Activated CD8-positive, alpha-beta T cell treated with anti-CD3 and anti-CD28 coated beads for 36 hours (primary cell): Measurements from ENCODE around the gene PRKG1. TPM values are rescaled to one million over a fixed set of nuclear protein-coding genes. Genes with fewer than 3 reads are reported as not detected.
"Not testable (repeated sequence)": the region's sequence is repeated elsewhere in the genome, so short reads cannot be mapped to it uniquely, and the experiment has no call there.

Source experiments
- ATAC-seq: fragments of 200-7000 bp; cut with Tn5 transposase; one replicate; pipeline ENCODE4 v1.10.0; 2021; ENCODE audit warnings: mild to moderate bottlenecking, moderate library complexity
- CTCF ChIA-PET: fragments of 350-600 bp; sonication (Branson Sonifier 250); formaldehyde crosslinking; loops from one replicate; lab custom pipeline; 2021; ENCODE audit warnings: antibody characterized with exemption; lab: Charles Lee
- POLR2A ChIA-PET: fragments of 350-600 bp; sonication (Branson Sonifier 250); formaldehyde crosslinking; loops from one replicate; lab custom pipeline; 2021; ENCODE audit warnings: antibody characterized with exemption; lab: Charles Lee
- DNase-seq: peaks from one replicate; pipeline ENCODE4 v3.0.0-alpha.2; 2020
- H3K27ac Mint-ChIP-seq: one replicate; pipeline ENCODE4 v1.8.0; 2021; ENCODE audit warnings: mild to moderate bottlenecking, mixed read lengths
- H3K27me3 Mint-ChIP-seq: one replicate; pipeline ENCODE4 v1.8.0; 2021; ENCODE audit warnings: mixed read lengths
- H3K36me3 Mint-ChIP-seq: one replicate; pipeline ENCODE4 v1.8.0; 2021; ENCODE audit warnings: low read depth, mixed read lengths
- H3K4me1 Mint-ChIP-seq: one replicate; pipeline ENCODE4 v1.8.0; 2021; ENCODE audit warnings: low read depth, mixed read lengths
- H3K4me3 Mint-ChIP-seq: one replicate; pipeline ENCODE4 v1.8.0; 2021; ENCODE audit warnings: mild to moderate bottlenecking, moderate library complexity, mixed read lengths
- H3K9me3 Mint-ChIP-seq: one replicate; pipeline ENCODE4 v1.8.0; 2021; ENCODE audit warnings: mixed read lengths
- intact Hi-C: fragments of 100-400 bp; cut with micrococcal nuclease; formaldehyde crosslinking; loops from one replicate; pipeline ENCODE4 v1.10.0; 2022
- total RNA-seq, 2 experiments: library from RNA; stranded (reverse); gene quantifications; one replicate each; pipeline ENCODE4 v1.2.3, GENCODE V29; 2021
- TF ChIP-seq, protein P1 (sequence below): fragments of 200-600 bp; IDR thresholded peaks from one replicate; pipeline ENCODE4 v1.8.0; 2022; ENCODE audit warnings: antibody characterized with exemption, mild to moderate bottlenecking

Gene PRKG1
- total RNA-seq, 2 experiments from 2014 or later = not detected

DNA sequence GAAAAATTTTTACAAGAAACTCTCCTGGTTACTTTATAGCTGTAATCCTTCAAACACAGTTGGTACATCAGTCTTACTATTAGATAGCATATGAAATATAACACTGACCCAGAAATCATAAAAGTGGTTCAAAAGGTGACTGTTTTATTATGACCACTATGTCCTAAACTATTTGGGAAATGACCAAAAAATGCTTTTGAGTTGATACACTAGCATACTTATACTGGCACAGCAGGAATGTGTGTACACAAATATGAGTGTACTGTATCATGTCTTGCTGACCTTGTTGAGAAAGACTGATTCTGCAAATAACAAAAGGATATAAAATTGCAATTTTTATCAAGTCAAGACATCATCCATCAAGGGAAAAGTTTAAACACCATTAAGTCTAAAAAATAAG is 600.8 kb downstream of the PRKG1 start:
- TF ChIP-seq, protein P1, sequence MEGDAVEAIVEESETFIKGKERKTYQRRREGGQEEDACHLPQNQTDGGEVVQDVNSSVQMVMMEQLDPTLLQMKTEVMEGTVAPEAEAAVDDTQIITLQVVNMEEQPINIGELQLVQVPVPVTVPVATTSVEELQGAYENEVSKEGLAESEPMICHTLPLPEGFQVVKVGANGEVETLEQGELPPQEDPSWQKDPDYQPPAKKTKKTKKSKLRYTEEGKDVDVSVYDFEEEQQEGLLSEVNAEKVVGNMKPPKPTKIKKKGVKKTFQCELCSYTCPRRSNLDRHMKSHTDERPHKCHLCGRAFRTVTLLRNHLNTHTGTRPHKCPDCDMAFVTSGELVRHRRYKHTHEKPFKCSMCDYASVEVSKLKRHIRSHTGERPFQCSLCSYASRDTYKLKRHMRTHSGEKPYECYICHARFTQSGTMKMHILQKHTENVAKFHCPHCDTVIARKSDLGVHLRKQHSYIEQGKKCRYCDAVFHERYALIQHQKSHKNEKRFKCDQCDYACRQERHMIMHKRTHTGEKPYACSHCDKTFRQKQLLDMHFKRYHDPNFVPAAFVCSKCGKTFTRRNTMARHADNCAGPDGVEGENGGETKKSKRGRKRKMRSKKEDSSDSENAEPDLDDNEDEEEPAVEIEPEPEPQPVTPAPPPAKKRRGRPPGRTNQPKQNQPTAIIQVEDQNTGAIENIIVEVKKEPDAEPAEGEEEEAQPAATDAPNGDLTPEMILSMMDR = no peak
- Mint-ChIP-seq H3K4me3 (no peak overlapping the region), H3K27ac (no peak overlapping the region), H3K4me1 (no peaks in the 10 kb centered on the region), H3K36me3 (no peaks in the 10 kb centered on the region), H3K27me3 (peaks cover 16% of the 10 kb centered on the region), H3K9me3 (no peaks in the 10 kb centered on the region)
- DNase-seq (no peak), ATAC-seq (no peak)
- POLR2A ChIA-PET = no interaction called here
- CTCF ChIA-PET = no interaction called here
- intact Hi-C loops = no loop called here

DNA sequence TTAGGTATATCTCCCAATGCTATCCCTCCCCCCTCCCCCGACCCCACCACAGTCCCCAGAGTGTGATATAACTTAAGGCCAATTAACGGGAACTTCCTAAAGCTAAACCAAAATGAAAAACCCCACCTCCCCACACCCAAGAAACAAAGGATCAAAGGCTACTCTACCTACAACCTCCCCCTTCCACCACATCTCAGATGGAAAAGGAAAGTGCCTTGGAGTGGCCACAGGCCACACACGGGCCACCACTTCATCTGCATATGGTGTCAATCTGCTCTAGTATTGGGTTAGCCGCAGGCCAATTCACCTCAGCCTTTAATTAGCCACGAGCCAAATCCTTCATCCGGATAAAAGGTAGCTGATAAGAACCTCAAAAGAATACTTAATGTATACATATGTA is 605.6 kb downstream of the PRKG1 start:
- H3K27ac Mint-ChIP-seq = no peak overlapping the region
- ChIA-PET POLR2A (no interaction called here), CTCF (no interaction called here)
- no peaks in the 10 kb centered on the region for H3K4me1 Mint-ChIP-seq
- no peak for DNase-seq
- TF ChIP-seq, protein P1 = no peak
- intact Hi-C loops = no loop called here
- no peaks in the 10 kb centered on the region for H3K9me3 Mint-ChIP-seq
- H3K4me3 Mint-ChIP-seq = no peak overlapping the region
- no peaks in the 10 kb centered on the region for H3K36me3 Mint-ChIP-seq
- peaks cover 23% of the 10 kb centered on the region for H3K27me3 Mint-ChIP-seq
- no peak for ATAC-seq

DNA sequence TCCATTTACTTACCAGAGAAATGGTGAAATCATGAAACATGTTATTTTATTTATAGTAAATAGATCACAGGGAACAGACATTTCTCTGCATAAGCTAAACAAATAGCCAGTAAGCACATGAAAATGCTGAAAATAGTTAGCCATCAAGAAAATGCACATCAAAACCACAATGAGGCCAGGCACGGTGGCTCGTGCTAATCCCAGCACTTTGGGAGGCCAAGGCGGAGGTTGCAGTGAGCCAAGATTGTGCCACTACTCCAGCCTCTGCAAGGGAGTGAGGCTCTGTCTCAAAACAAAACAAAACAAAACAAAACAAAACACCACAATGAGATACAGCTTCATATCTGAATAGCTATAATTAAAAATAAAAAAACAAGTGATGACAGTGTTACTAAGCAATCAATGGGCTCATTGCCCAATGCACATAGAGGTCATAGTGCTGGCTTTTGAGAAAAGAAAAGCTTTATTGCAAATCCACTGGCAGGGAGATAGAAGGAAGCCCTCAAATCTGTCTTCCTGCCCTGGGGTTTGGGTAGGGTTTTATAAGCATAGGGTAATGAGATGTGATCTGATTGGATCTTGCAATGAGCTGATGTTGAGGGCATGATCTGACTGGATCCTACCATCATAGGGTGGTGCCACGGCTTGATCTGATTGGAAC is 608.9 kb downstream of the PRKG1 start:
- H3K9me3 Mint-ChIP-seq = no peaks in the 10 kb centered on the region
- ChIA-PET POLR2A (no interaction called here), CTCF (no interaction called here)
- peaks cover 22% of the 10 kb centered on the region for H3K27me3 Mint-ChIP-seq
- H3K36me3 Mint-ChIP-seq = no peaks in the 10 kb centered on the region
- DNase-seq (no peak), ATAC-seq (no peak)
- H3K4me3 Mint-ChIP-seq = no peak overlapping the region
- H3K4me1 Mint-ChIP-seq = no peaks in the 10 kb centered on the region
- TF ChIP-seq, protein P1 = no peak
- H3K27ac Mint-ChIP-seq = no peak overlapping the region
- intact Hi-C loops = no loop called here

DNA sequence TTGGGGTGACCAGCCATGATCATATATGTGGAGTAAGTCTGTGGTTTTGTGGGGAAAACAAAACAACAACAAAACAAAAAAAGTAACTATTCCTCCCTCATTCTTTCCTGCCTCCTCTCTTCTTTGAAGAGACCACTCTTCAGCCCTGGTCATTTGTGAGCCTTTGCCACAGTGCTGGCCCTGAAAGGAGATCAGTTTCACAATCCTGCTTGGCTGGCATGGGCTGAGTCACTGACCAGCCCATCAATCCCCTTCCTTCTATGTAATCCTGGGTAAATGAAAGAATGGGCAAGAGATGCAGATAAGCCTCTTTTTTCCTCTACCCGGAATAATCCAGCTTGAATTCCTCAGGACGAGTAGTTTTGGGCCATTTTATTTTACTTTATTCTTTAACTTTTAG is 611.5 kb downstream of the PRKG1 start:
- ATAC-seq = no peak
- TF ChIP-seq, protein P1 = no peak
- intact Hi-C loops = no loop called here

DNA sequence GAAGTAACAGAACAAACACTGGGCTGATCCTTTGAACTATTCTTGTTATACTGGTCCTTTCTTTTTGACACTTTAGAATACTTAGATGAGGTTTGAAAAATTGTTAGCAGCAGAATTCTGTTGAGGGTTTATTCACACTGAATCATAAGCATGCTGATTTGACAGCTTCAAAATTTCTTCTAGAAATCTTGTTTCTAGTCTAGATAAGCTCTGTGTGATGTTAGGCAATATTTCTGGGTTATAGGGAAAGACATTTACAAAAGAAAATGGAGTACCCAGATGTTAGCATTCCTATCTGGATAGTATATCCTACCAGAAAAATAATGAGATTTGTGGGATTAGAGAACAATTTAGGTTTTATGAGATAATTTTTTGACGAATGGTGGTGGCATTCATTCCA is 613.0 kb downstream of the PRKG1 start:
- DNase-seq (no peak), ATAC-seq (no peak)
- TF ChIP-seq, protein P1 = no peak
- Mint-ChIP-seq H3K36me3 (no peaks in the 10 kb centered on the region), H3K27ac (no peak overlapping the region), H3K4me1 (no peaks in the 10 kb centered on the region), H3K9me3 (no peaks in the 10 kb centered on the region), H3K27me3 (peaks cover 9% of the 10 kb centered on the region), H3K4me3 (no peak overlapping the region)
- POLR2A ChIA-PET = no interaction called here
- intact Hi-C loops = no loop called here
- CTCF ChIA-PET = no interaction called here

More for the DNA sequence above, 611.5 kb downstream of the PRKG1 start:
- no peak for DNase-seq
- ChIA-PET CTCF (no interaction called here), POLR2A (no interaction called here)
- H3K27ac Mint-ChIP-seq = no peak overlapping the region
- H3K9me3 Mint-ChIP-seq = no peaks in the 10 kb centered on the region
- no peak overlapping the region for H3K4me3 Mint-ChIP-seq
- peaks cover 11% of the 10 kb centered on the region for H3K27me3 Mint-ChIP-seq
- no peaks in the 10 kb centered on the region for H3K4me1 Mint-ChIP-seq
- no peaks in the 10 kb centered on the region for H3K36me3 Mint-ChIP-seq

DNA sequence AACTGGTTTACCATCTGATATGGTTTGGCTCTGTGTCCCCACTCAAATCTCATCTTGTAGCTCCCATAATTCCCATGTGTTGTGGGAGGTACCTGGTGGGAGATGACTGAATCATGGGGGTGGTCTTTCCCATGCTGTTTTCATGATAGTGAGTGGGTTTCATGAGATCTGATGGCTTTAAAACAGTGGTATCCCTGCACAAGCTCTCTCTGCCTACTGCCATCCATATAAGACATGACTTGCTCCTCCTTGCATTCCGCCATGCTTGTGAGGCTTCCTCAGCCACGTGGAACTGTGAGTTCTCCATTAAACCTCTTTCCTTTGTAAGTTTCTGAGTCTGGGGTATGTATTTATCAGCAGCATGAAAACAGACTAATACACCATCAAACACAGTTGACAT is 614.5 kb downstream of the PRKG1 start:
- CTCF ChIA-PET, ATAC-seq, H3K4me3 Mint-ChIP-seq, H3K36me3 Mint-ChIP-seq, DNase-seq, H3K27ac Mint-ChIP-seq, H3K27me3 Mint-ChIP-seq, intact Hi-C loops, H3K9me3 Mint-ChIP-seq, H3K4me1 Mint-ChIP-seq: not testable (repeated sequence)
- POLR2A ChIA-PET = interaction anchor here (0.9 kb wide), 1 partner anchor 12 kb away, joined by 3 read pairs; no protein-coding TSS in a partner anchor
